A673 (cell line): Measurements from ENCODE around the gene RAD51C. TPM values are rescaled to one million over a fixed set of nuclear protein-coding genes. Genes with fewer than 3 reads are reported as not detected.

Experiments used
- BruUV-seq: library from RNA; stranded (reverse); fragments of 400-500 nt; replicated peaks from 2 replicates; lab custom pipeline; 2021; lab: Mats Ljungman, UMichigan
- CTCF ChIA-PET: fragments of 300-600 bp; sonication (Branson Sonifier 250); formaldehyde crosslinking; loops from one replicate; lab custom pipeline; 2022; ENCODE audit warnings: antibody characterized with exemption; lab: Charles Lee
- POLR2A ChIA-PET: fragments of 300-600 bp; sonication (Branson Sonifier 250); formaldehyde crosslinking; loops from one replicate; lab custom pipeline; 2022; ENCODE audit warnings: antibody characterized with exemption; ENCODE audit not compliant: low non-redundant PET; lab: Charles Lee
- DNase-seq: peaks from one replicate; pipeline ENCODE4 v3.0.0-alpha.2; 2015; ENCODE audit warnings: low spot score
- H3K27ac ChIP-seq: fragments of 200-600 bp; sonication (generic); 2 replicates; pipeline ENCODE4 v1.5.1; 2016; ENCODE audit warnings: mixed run types, low read depth, mild to moderate bottlenecking, mixed read lengths, antibody characterized with exemption, low read length; ENCODE audit not compliant: poor library complexity, severe bottlenecking
- H3K27me3 ChIP-seq: fragments of 200-600 bp; sonication (generic); replicated peaks from 2 replicates; pipeline ENCODE4 v1.6.1; 2017; ENCODE audit warnings: mixed run types, low read depth, mild to moderate bottlenecking, mixed read lengths, antibody characterized with exemption, low read length; ENCODE audit not compliant: insufficient read depth, poor library complexity
- H3K36me3 ChIP-seq: fragments of 200-600 bp; sonication (generic); 2 replicates; pipeline ENCODE4 v1.6.1; 2016; ENCODE audit warnings: mixed run types, mild to moderate bottlenecking, mixed read lengths, antibody characterized with exemption, low read length; ENCODE audit not compliant: insufficient read depth, poor library complexity, severe bottlenecking
- H3K4me1 ChIP-seq: fragments of 200-600 bp; sonication (generic); 2 replicates; pipeline ENCODE4 v1.6.1; 2017; ENCODE audit warnings: mixed run types, mild to moderate bottlenecking, mixed read lengths, antibody characterized with exemption, low read length; ENCODE audit not compliant: insufficient read depth, poor library complexity, severe bottlenecking
- H3K4me3 ChIP-seq: fragments of 200-600 bp; sonication (generic); 2 replicates; pipeline ENCODE4 v1.5.1; 2016; ENCODE audit warnings: low read depth, mixed run types, mild to moderate bottlenecking, mixed read lengths, low read length; ENCODE audit not compliant: poor library complexity, severe bottlenecking
- H3K9me3 ChIP-seq: fragments of 200-600 bp; sonication (generic); 2 replicates; pipeline ENCODE4 v1.6.1; 2016; ENCODE audit warnings: mixed run types, low read depth, mild to moderate bottlenecking, mixed read lengths, antibody characterized with exemption, low read length; ENCODE audit not compliant: poor library complexity, severe bottlenecking
- EZH2 ChIP-seq: fragments of 200-600 bp; sonication (generic); IDR thresholded peaks from 2 replicates; pipeline ENCODE4 v1.6.1; 2017; ENCODE audit warnings: borderline replicate concordance, low read depth, mild to moderate bottlenecking, mixed read lengths, antibody characterized with exemption, low read length; ENCODE audit not compliant: poor library complexity, severe bottlenecking
- intact Hi-C: fragments of 100-400 bp; cut with micrococcal nuclease; formaldehyde crosslinking; loops from one replicate; pipeline ENCODE4 v1.10.0; 2022; ENCODE audit not compliant: unreplicated experiment
- total RNA-seq: library from RNA; stranded (reverse); gene quantifications from 2 replicates; pipeline ENCODE4 v1.2.3, GENCODE V29; 2021
- TF ChIP-seq, protein P1 (sequence below): fragments of 300-800, 200-600 bp; sonication (generic); conservative IDR thresholded peaks from 2 replicates; pipeline ENCODE4 v1.5.1; 2017; ENCODE audit warnings: low read depth, mild to moderate bottlenecking, antibody characterized with exemption, low read length, moderate library complexity, mixed read lengths

The RAD51C gene
- total RNA-seq, 1 experiment from 2014 or later: 80.4 TPM

DNA sequence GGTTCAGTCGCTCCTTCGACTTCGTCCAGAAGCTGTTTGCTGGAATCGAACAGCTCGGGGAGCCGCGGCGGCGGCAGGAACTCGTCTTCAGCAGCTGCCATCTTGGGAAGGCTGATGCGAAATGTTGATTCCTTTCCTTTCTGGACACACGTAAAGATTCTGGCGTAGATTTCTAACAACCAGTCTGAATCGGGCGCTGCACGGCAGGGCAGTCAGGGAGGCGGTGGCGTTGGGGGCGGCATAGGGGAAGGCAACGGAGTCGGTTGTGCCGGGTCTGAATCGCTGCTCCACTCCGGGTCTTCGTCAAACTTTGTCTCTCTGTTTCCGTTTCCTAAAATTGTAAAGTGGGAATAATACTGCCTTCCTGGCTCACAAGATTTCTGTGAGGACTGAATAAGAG lies 30.9 kb upstream of the RAD51C start:
- BruUV-seq: no TSS peak
- Histone ChIP-seq H3K36me3 (no peaks in the 10 kb centered on the region), H3K4me1 (no peaks in the 10 kb centered on the region), H3K27ac (no peak overlapping the region), H3K4me3 (no peak overlapping the region), H3K9me3 (no peaks in the 10 kb centered on the region), H3K27me3 (no peaks in the 10 kb centered on the region)
- POLR2A ChIA-PET: no interaction called here
- no peak for DNase-seq
- CTCF ChIA-PET: no interaction called here
- no peak for TF ChIP-seq EZH2
- TF ChIP-seq, protein P1, sequence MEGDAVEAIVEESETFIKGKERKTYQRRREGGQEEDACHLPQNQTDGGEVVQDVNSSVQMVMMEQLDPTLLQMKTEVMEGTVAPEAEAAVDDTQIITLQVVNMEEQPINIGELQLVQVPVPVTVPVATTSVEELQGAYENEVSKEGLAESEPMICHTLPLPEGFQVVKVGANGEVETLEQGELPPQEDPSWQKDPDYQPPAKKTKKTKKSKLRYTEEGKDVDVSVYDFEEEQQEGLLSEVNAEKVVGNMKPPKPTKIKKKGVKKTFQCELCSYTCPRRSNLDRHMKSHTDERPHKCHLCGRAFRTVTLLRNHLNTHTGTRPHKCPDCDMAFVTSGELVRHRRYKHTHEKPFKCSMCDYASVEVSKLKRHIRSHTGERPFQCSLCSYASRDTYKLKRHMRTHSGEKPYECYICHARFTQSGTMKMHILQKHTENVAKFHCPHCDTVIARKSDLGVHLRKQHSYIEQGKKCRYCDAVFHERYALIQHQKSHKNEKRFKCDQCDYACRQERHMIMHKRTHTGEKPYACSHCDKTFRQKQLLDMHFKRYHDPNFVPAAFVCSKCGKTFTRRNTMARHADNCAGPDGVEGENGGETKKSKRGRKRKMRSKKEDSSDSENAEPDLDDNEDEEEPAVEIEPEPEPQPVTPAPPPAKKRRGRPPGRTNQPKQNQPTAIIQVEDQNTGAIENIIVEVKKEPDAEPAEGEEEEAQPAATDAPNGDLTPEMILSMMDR: no peak
- intact Hi-C loops: no loop called here

- TF ChIP-seq, protein P1: no peak
- TF ChIP-seq EZH2: no peak
Observed at GRCh38 chr17:58664302-58664701, 28.1 kb upstream of the RAD51C start.

DNA sequence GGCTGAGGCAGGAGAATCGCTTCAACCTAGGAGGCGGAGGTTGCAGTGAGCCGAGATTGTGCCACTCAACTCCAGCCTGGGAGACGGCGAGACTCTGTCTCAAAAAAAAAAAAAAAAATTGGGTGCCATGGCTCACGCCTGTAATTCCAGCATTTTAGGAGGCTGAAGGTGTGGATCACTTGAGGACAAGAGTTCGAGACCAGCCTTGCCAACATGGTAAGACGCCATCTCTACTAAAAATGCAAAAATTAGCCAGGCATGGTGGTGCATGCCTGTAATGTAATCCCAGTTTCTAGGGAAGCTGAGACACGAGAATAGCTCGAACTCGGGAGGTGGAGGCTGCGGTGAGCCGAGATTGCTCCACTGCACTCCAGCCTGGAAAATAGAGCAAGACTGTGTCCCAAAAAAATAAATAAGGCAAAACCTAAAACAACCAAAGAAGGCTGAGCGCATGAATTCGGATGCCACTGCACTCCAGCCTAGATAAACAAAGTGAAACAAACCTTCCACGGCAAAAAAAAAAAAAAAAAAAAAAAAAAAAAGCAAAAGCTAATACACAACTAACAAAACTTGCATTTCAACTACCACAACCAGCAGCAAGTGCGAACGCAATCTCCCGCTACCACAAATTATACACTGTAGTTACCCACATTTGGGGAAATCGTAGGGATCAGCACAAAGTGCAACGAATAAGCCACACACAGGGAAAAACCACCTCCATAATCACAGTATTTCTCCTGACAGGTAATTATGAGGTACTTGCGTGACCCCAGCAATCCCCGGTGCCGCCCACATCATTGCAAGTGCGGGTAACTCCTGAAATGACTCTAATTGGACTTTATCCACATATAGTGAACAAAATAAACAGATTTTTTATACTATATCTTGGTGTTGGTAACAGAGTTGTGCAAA lies 26.2 kb upstream of the RAD51C start:
- intact Hi-C loops: no loop called here
- Histone ChIP-seq H3K4me1 (no peaks in the 10 kb centered on the region), H3K27me3 (no peaks in the 10 kb centered on the region), H3K27ac (no peak overlapping the region), H3K4me3 (no peak overlapping the region), H3K36me3 (no peaks in the 10 kb centered on the region), H3K9me3 (no peaks in the 10 kb centered on the region)
- TF ChIP-seq, protein P1: no peak
- no peak for TF ChIP-seq EZH2
- ChIA-PET CTCF (no interaction called here), POLR2A (no interaction called here)
- no peak for DNase-seq
- BruUV-seq: no TSS peak

More at GRCh38 chr17:58664302-58664701, 28.1 kb upstream of the RAD51C start:
- ChIA-PET CTCF (interaction anchor here (0.5 kb wide), 1 partner anchor 247 kb away, joined by 6 read pairs; no protein-coding TSS in a partner anchor), POLR2A (no interaction called here)
- no peak overlapping the region for H3K27ac ChIP-seq
- no peaks in the 10 kb centered on the region for H3K9me3 ChIP-seq
- intact Hi-C loops: no loop called here
- H3K27me3 ChIP-seq: no peaks in the 10 kb centered on the region
- H3K36me3 ChIP-seq: no peaks in the 10 kb centered on the region
- H3K4me3 ChIP-seq: no peak overlapping the region
- BruUV-seq: no TSS peak
- DNase-seq: no peak
- no peaks in the 10 kb centered on the region for H3K4me1 ChIP-seq
